Measurements from ENCODE around the gene NFS1. TPM values are rescaled to one million over a fixed set of nuclear protein-coding genes. Genes with fewer than 3 reads are reported as not detected.
"Not testable (repeated sequence)": the region's sequence is repeated elsewhere in the genome, so short reads cannot be mapped to it uniquely, and the experiment has no call there.

Gene NFS1
- total RNA-seq: 10 to 100 TPM; 29.0 to 39.4 (median 38.4) TPM

- Mint-ChIP-seq H3K4me1 (ENCODE audit: low read depth) (peaks cover 28% of the 10 kb centered on the region), H3K4me3 (peak within 1 kb of the TSS; percentile 87), H3K27me3 (ENCODE audit: low read depth) (no peaks in the 10 kb centered on the region), H3K9me3 (no peaks in the 10 kb centered on the region), H3K36me3 (ENCODE audit: insufficient read depth) (peaks cover 35% of the 10 kb centered on the region)
- ATAC-seq: peak; percentile 87 to 88
- DNase-seq: peak; percentile 81
These were observed at the start of gene NFS1, which contains the start of gene ROMO1 for GRCh38 chr20:35699127-35699956. NFS1 (minus strand) TSS chr20:35699352; CDS start chr20:35699288, 64 bp downstream. ROMO1 (plus strand) TSS chr20:35699405; CDS start chr20:35699633, 228 bp downstream.

DNA sequence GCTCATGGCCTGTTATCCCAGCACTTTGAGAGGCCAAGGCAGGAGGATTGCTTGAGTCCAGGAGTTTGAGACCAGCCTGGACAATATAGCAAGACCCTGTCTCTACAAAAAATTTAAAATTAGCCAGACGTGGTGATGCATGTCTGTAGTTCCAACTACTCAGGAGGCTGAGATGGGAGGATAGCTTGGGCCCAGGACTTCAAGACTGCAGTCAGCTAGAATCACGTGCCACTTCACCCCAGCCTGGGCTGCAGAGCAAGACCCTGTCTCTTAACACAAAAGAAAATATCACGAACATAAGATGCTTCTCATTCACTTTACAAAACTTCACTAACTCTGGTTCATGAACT is 45.3 kb upstream of the NFS1 start:
- ATAC-seq; H3K27me3 Mint-ChIP-seq (ENCODE audit: low read depth); DNase-seq; H3K9me3 Mint-ChIP-seq: not testable (repeated sequence)
- Mint-ChIP-seq H3K4me1 (ENCODE audit: low read depth) (peaks cover 24% of the 10 kb centered on the region), H3K4me3 (peak overlapping the region; percentile 94), H3K36me3 (ENCODE audit: insufficient read depth) (peaks cover 15% of the 10 kb centered on the region)

DNA sequence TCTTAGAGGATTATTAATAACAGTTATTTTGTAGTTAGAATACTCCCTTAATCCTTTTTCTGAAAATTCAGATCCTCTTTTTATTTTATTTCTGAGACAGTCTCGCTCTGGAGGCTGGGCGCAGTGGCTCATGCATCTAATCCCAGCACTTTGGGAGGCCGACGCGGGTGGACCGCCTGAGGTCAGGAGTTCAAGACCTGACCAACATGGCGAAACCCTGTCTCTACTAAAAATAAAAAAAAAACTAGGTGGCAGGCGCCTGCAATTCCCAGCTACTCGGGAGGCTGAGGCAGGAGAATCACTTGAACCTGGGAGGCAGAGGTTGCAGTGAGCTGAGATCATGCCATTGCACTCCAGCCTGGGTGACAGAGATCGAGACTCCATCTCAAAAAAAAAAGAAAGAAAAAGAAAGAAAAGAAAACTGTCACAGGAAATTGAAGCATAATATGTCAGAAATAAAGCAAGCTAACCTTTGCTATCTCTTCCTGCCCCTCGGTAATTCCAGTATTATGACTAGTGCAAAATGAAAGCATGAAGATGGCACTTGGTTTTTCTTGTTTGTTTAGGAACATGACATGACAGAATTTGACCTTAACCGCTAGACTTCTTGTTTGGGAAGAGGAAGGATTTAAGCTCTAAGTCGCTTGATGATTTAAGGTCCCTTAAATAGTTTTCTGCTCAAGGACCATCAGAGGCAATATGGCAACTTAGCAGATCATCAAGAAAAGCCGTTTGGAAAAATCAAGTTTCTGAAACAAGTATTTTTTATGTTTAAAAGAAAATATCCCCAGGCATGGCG is 44.7 kb upstream of the NFS1 start:
- DNase-seq (no peak), ATAC-seq (no peak)
- Mint-ChIP-seq H3K36me3 (ENCODE audit: insufficient read depth) (peaks cover 18% of the 10 kb centered on the region), H3K27me3 (ENCODE audit: low read depth) (no peaks in the 10 kb centered on the region), H3K4me3 (peak overlapping the region; percentile 94), H3K4me1 (ENCODE audit: low read depth) (peaks cover 28% of the 10 kb centered on the region), H3K9me3 (no peaks in the 10 kb centered on the region)

DNA sequence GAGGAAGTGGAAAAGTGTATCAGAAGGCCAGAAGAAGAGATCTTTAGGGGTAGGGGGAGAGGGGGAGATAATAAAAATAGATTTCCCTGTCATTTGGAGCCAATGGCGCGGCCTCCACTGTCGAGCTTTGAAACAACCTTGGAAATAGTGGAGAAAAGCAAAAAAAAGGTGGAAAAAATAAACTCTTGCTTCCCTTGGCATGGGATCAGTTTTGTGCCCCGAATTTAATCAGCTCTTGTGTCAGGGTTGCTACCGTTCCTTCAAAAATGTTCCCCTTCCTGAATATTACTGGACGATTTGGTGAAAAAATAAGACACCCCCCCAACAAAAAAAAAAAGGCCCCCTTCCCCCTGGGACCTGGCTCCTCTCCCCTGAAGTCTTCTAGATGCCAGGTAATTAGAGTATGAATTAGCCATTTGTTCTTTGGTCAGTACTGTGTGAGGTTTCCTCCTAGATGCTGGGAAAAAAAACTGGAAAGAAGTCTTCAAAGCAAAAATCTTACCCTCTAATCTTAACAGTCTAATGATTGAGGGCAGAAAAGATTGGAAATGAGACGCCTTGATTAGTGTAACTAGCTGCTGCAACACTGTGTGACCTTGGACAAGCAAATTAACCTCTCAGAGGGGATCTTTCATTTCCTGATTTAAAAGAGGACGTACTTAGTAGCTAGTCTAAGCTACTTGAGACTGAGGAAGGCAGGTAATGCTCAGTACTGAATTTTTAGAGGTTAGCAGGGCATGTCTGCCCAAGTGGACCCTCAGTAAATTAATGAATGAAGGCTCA is 43.8 kb upstream of the NFS1 start:
- peak overlapping the region; percentile 94 for H3K4me3 Mint-ChIP-seq
- peaks cover 28% of the 10 kb centered on the region for H3K36me3 Mint-ChIP-seq (ENCODE audit: insufficient read depth)
- ATAC-seq: no peak
- DNase-seq: no peak
- peaks cover 35% of the 10 kb centered on the region for H3K4me1 Mint-ChIP-seq (ENCODE audit: low read depth)
- H3K9me3 Mint-ChIP-seq: no peaks in the 10 kb centered on the region
- no peaks in the 10 kb centered on the region for H3K27me3 Mint-ChIP-seq (ENCODE audit: low read depth)

GRCh38 chr20:35741892-35742740 is 43.0 kb upstream of the NFS1 start, which contains the start of gene RBM39:
RBM39 (minus strand) TSS chr20:35742260; CDS start chr20:35740874, 1,386 bp downstream.
- peak; percentile 99 for DNase-seq
- Mint-ChIP-seq H3K4me3 (peak within 1 kb of the TSS; percentile 94), H3K36me3 (ENCODE audit: insufficient read depth) (peaks cover 33% of the 10 kb centered on the region), H3K4me1 (ENCODE audit: low read depth) (peaks cover 36% of the 10 kb centered on the region), H3K9me3 (no peaks in the 10 kb centered on the region), H3K27me3 (ENCODE audit: low read depth) (no peaks in the 10 kb centered on the region)
- peak; percentile 86 to 89 for ATAC-seq

DNA sequence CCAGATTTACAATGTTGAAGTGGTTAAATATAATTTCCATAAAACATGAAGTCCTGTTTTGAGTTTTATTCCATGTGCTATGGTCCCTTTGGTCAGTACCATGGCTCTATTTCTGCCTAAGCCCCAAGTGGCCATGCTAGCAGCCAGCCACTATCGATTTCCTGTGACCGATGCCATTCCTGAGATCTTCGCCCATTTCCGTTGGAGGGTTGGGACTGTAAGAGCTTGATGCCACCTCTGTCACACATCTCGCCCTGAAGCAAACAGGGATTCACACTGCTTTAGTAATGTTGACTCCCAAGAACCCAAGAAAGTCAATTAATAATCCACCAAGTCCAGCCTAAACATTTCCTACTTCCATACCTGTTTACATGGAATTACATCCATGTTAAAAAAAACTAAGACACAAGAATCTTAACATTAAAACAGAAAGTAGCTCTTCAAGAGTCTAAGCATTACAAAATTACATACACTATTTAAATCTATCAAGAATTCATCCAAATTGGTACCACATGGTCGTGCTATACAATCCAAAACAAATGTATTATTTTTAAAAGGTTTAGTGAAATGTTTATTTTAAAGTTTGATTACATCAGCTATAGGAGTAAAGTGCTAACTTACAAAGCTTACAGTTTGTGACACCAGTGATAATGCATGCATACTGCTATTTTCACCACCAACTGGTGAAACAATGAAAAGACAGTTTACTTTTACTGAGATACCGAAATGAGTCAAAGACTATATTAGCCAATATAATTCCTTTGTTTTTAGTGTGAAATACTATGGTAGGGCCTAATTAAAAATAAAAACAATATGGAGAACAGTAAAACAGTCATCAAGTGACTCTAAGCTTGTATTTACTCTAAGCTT is 40.4 kb upstream of the NFS1 start:
- Mint-ChIP-seq H3K9me3 (no peaks in the 10 kb centered on the region), H3K4me1 (ENCODE audit: low read depth) (peaks cover 54% of the 10 kb centered on the region), H3K27me3 (ENCODE audit: low read depth) (no peaks in the 10 kb centered on the region), H3K4me3 (peak overlapping the region; percentile 94), H3K36me3 (ENCODE audit: insufficient read depth) (peaks cover 44% of the 10 kb centered on the region)
- DNase-seq: no peak
- no peak for ATAC-seq

DNA sequence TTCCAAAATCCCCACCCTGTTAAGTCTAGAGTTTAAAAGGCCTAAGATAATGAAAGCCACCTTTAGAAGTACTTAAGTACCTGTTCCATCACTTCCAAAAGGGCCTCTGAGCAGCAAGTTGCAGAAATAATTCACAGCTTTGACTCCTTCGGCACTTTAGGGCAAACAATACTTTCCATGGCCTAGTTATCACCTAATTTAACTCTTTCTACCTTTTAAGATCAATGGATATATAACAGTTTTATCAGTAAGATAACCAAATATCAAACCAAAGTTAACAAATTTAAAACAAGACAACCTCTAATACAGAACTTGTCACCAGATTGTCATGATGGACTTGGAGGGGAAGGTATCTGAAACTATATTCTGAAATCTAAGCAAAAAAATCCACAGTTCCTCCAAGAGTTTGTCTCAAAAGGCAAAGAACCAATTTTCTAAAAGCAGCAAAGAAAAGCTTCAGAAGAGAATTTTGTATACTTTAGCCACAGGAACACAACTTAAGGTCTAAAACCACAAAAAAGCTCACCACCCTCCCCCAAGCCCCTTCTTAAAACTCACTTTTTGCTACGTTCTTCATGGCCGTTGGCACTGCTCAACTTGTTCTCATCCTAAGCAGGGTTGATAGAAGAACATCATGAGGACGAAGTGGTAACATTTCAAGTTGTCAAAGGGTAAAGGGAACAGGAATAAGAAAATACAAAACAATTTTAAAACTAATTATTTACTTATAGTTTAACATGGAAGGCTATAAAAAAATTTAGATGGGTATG is 39.4 kb upstream of the NFS1 start:
- Mint-ChIP-seq H3K4me1 (ENCODE audit: low read depth) (peaks cover 54% of the 10 kb centered on the region), H3K36me3 (ENCODE audit: insufficient read depth) (peaks cover 52% of the 10 kb centered on the region), H3K9me3 (no peaks in the 10 kb centered on the region), H3K4me3 (peak overlapping the region; percentile 81), H3K27me3 (ENCODE audit: low read depth) (no peaks in the 10 kb centered on the region)
- DNase-seq: no peak
- no peak for ATAC-seq

- Mint-ChIP-seq H3K4me1 (ENCODE audit: low read depth) (peaks cover 54% of the 10 kb centered on the region), H3K36me3 (ENCODE audit: insufficient read depth) (peaks cover 55% of the 10 kb centered on the region), H3K9me3 (no peaks in the 10 kb centered on the region), H3K4me3 (peak overlapping the region; percentile 81), H3K27me3 (ENCODE audit: low read depth) (no peaks in the 10 kb centered on the region)
- DNase-seq (no peak), ATAC-seq (no peak)
These were observed 38.7 kb upstream of the NFS1 start for GRCh38 chr20:35737865-35738333.

GRCh38 chr20:35735826-35736470 is 36.8 kb upstream of the NFS1 start:
- no peak for DNase-seq
- peak overlapping the region; percentile 65 for H3K4me3 Mint-ChIP-seq
- peaks cover 67% of the 10 kb centered on the region for H3K4me1 Mint-ChIP-seq (ENCODE audit: low read depth)
- H3K9me3 Mint-ChIP-seq: no peaks in the 10 kb centered on the region
- no peaks in the 10 kb centered on the region for H3K27me3 Mint-ChIP-seq (ENCODE audit: low read depth)
- no peak for ATAC-seq
- H3K36me3 Mint-ChIP-seq (ENCODE audit: insufficient read depth): peaks cover 62% of the 10 kb centered on the region

DNA sequence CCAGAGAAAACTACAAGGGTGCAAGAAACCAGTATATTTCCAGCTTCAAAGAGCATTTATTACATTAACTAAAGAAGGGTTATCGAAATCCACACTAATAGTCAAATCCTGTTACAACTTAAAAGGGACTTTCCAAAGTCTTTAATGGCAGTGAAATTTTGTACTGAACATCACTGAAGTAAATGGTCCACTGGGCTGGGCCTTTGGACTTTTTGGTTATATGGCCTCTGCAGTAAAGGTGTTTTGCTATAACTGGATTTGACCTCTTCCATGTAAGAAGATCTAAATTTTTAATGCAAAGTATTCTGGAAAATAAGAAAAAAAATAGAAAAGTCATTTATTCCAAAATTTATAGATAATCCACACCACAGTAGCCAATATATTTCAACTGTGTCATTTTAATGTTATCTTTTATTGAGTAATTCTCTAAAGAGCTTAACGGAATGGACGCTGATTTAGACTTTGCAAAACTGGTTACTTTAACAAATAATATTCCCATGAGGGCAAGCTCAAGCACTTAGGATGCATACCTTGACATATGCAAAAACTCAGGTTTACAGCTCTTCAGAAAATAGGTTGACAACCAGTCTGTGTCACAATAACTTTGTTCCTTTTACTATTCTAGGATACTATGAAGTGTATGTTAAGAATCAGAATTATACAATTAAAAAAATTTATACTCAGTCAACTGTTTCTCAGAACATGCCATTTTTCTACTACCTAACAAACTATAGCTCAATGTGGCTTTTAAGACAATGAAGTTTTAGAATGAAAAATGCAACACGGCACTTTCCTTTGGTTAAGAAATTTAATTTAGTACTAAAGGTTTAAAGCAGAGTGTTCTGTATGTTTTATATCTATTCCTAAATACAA is 35.9 kb upstream of the NFS1 start:
- H3K4me1 Mint-ChIP-seq (ENCODE audit: low read depth): peaks cover 71% of the 10 kb centered on the region

DNA sequence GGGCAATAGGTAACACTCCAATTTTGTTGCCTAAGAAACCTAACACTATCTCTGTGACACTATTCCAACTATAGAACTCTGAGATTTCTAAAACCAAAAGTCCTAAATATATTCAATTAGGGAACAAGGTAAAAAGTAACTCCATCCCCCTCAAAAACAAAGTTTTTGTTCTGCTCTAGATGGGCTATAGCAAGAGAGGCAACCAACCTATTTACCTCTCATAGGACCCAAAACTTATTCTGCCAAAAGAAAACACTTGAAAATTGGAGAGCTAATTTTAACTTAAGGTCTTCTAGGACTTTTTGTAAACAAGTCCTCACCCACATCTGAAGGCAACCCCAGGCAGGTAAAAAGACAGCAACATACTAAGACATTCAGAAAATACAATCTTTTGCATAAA is 35.2 kb upstream of the NFS1 start:
- peaks cover 71% of the 10 kb centered on the region for H3K4me1 Mint-ChIP-seq (ENCODE audit: low read depth)
- no peak for ATAC-seq
- H3K9me3 Mint-ChIP-seq: no peaks in the 10 kb centered on the region
- no peaks in the 10 kb centered on the region for H3K27me3 Mint-ChIP-seq (ENCODE audit: low read depth)
- peaks cover 57% of the 10 kb centered on the region for H3K36me3 Mint-ChIP-seq (ENCODE audit: insufficient read depth)
- no peak for DNase-seq
- peak overlapping the region; percentile 38 for H3K4me3 Mint-ChIP-seq

More for the DNA sequence above, 35.9 kb upstream of the NFS1 start:
- Mint-ChIP-seq H3K4me3 (peak overlapping the region; percentile 65), H3K36me3 (ENCODE audit: insufficient read depth) (peaks cover 58% of the 10 kb centered on the region), H3K9me3 (no peaks in the 10 kb centered on the region), H3K27me3 (ENCODE audit: low read depth) (no peaks in the 10 kb centered on the region)
- DNase-seq (no peak), ATAC-seq (no peak)
